Putamen (tissue), 1 donor: Measurements from ENCODE around the gene OR5M11.
"Not testable (repeated sequence)": the region's sequence is repeated elsewhere in the genome, so short reads cannot be mapped to it uniquely, and the experiment has no call there.

Experiments
- DNase-seq: peaks from one replicate; pipeline ENCODE4 v3.0.0-alpha.2; 2016; ENCODE audit warnings: low spot score

OR5M11 gene

GRCh38 chr11:56543157-56543556 is at the start of gene OR5M11:
TSS of gene OR5M11 (minus strand) at chr11:56543257. CDS start at chr11:56543257, 0 bp downstream.
- DNase-seq = no peak

GRCh38 chr11:56592088-56592717 is 49.1 kb upstream of the OR5M11 start:
- not testable (repeated sequence) for DNase-seq

DNA sequence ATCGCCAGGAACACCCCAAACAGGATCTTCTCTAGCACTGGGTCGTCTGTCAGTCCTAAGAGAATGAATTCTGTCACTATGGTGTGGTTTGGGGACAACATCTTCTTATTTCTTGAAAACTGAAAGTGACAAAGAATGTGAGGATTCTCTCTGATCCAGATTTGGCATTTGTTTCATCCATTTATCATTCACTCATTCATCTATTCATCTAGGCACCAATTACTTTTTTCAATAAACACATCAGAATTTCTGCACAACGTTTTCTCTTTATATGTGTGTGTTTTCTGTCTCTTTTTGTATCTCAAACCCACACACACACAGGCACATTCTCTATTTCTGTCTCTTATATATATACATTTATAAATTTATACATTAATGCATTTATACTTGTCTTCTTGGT is 34.6 kb upstream of the OR5M11 start, which contains the start of gene OR5M10:
TSS of gene OR5M10 (minus strand) at position 101 of the 400 bp plus-strand sequence. CDS start at position 101, 0 bp downstream.
- DNase-seq = no peak

DNA sequence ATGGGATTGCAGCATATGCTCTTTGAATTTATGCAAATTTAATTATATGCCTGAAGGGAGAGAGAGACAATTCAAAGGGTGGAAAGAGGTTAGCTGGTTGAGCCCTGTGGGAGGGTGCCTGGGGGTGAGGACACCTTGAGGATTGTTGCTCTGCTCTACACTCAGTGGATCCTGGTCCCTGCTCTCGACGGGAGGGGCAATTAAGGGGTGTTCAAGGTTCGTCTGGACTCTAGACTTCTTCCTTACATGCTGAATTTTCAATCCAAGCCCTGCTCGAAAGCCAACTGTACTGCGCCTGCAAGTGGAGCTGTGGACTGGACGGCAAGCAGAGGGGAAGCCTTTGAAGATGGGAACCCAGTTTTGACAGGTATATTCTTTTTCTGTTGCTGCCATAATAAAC is 15.5 kb upstream of the OR5M11 start:
- no peak for DNase-seq

DNA sequence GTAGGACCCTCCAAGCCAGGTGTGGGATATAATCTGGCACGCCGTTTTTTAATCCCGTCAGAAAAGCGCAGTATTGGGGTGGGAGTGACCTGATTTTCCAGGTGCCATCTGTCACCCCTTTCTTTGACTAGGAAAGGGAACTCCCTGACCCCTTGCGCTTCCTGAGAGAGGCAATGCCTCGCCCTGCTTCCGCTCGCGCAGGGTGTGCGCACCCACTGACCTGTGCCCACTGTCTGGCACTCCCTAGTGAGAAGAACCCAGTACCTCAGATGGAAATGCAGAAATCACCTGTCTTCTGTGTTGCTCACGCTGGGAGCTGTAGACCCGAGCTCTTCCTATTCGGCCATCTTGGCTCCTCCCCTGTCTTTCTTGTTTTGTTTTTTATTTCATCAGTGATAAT is 11.6 kb upstream of the OR5M11 start:
- not testable (repeated sequence) for DNase-seq

GRCh38 chr11:56545531-56545930 is 2.5 kb upstream of the OR5M11 start:
- DNase-seq = no peak

DNA sequence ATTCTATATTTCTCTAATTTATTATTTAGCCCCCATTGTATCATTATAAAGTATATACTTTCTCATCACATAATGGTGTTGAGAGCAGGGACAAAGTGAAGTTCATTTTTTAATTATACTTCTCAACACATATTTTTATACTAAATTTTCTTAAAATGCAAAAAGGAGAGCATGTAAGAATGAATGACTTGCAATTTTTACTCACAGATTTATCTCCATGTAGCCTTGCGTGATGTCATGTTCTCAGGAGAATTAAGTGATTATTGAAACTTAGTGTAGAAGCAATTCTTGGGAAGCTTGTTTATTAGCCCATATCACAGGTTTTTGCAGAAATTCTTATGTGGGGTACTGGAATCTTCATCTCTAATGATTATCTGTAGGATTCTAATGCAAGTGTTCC is 682 bp upstream of the OR5M11 start:
- DNase-seq = no peak

DNA sequence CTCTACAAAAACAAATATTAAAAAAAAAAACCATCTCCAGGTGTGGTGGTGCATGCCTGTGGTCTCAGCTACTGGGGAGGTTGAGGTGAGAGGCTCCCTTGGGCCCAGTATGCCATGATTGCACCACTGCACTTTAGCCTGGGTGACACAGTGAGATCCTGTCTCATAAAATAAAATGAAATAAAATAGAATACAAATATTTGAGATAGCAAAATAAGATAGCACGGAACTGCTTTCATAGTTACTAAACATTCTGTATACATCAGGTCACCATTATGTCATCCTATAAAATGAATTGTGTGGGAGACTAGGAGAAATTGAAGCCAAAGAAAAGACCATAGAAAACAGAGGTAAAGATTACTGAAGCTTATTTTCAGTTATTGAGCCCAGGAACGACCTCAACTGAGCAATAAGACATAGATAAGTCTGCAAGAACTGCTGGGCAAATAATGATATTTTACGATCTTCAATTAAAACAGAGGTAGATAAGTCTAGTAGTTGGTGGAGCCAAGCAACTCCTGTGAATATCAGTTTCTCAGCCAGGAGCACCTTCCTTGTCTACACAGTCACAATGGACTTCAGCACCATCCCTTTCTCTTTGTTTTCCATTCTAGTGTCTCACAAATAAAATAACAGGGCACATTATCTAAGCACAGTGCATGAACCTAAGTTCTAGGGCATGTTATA is 9.9 kb downstream of the OR5M11 start:
- DNase-seq = no peak

- DNase-seq = no peak
Measured at GRCh38 chr11:56531856-56532255, 11.2 kb downstream of the OR5M11 start.

DNA sequence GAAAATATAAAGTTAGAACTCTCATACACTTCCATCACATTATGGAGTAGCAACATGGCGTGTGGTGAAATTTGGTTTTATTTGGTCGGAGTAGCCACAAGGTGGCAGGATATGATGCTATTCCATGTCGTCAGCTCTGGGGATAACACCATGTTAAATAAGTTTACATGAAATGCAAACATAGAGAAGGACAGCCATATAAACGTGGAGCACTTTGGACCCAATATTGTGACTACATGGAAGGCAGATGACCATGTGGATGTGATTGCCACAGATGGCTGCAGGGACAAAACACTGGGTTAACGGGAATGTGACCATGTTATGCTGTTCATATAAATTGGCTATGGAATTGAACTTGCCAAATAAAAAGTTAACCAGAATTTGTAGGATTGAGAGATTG is 21.0 kb downstream of the OR5M11 start:
- DNase-seq = no peak

DNA sequence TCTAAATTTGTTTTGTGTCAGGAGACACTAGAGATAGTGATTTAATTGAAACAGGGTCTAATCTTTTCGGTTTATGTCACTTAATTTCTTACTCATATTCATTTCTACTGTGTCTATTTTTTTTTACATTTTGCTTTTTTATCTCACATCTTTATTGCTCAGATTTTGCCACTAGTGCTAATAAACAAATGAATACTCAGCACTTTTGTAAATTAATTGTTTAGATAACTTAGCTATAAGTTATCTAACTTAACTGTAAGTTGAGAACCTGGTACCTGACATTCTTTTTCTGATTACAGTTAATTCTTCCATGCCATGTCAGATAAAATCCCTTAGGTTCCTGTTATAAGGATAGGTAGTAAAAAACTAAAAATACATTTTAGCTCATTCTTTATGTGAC is 29.8 kb downstream of the OR5M11 start:
- DNase-seq = no peak

DNA sequence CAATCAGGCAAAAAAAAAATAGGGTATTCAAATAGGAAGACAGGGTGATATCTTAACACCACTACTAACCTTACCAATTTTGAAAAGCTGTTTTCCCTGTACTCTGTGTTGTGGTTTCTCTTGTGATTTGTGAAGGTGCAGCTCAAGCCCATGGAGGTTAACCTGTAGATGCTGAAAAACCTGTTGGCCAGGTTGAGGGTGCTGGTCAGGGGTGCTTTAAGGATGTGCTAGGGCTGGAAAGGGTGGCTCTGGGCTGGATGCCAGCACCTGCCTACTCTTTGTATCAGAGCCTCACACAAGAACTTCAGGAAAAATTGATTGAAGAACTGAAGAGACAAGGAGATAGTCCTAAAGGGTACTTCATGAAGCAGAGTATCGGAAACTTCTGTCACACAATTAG is 33.6 kb downstream of the OR5M11 start:
- DNase-seq = no peak

DNA sequence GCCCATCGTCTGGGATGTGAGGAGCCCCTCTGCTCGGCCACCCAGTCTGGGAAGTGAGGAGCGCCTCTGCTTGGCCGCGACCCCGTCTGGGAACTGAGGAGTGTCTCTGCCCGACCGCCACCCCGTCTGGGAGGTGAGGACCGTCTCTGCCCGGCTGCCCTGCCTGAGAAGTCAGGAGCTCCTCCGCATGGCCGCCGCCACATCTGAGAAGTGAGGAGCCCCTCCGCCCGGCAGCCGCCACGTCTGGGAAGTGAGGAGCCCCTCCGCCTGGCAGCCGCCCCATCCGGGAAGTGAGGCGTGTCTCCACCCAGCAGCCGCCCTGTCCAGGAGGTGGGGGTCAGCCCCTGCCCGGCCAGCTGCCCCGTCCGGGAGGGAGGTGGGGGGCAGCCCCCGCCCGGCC is 46.0 kb downstream of the OR5M11 start:
- no peak for DNase-seq

DNA sequence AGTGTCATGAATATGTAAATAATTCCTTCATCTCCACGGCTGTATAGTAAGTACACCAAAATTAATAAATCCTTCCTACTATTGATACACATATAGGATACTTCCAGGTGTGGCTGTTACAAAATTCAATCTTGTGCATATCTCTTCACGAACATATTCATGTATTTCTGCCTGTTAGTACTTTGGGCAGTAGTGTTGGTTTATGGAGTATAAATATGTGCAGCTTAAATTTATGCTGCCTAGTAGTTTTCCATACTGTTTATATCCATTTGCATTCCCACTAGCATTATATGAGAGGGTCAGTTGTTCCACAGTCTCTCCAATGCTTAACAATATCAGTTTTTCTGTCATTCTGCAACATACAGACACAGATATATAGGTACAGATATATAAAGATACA is 47.9 kb downstream of the OR5M11 start:
- no peak for DNase-seq
